Fibroblast of lung (primary cell): ENCODE data around the gene LRSAM1.

Experiments used
- CTCF ChIP-seq, 2 donors: IDR thresholded peaks in 1 of 2; conservative IDR thresholded peaks in 1 of 2; 1 replicate in 1 of 2; 2 replicates in 1 of 2; pipeline ENCODE4 v1.5.1; 2011 to 2012; ENCODE audit warnings: low read length in 2 of 2, control low read depth in 1 of 2, inconsistent platforms in 1 of 2, low read depth in 1 of 2, mild to moderate bottlenecking in 1 of 2
- EZH2 ChIP-seq: IDR thresholded peaks from 2 replicates; pipeline ENCODE4 v1.5.1; 2012; ENCODE audit warnings: low read length, control low read depth, mild to moderate bottlenecking; ENCODE audit errors: missing control alignments

GRCh38 chr9:127528422-127529251 is 77.3 kb downstream of the LRSAM1 start:
- TF ChIP-seq CTCF (conservative IDR thresholded peaks at IDR 0.05 in 1 of 2, IDR thresholded peaks at IDR 0.05 in 1 of 2; ENCODE audit: low read depth in 1 of 2, low read length in 2 of 2) (no peak), EZH2 (no peak)
